GM12874 (cell line): ENCODE data around the gene ZNF101.

Experiments
- CTCF ChIP-seq: IDR thresholded peaks from 2 replicates; pipeline ENCODE4 v1.5.1; 2011; ENCODE audit warnings: low read depth, mild to moderate bottlenecking, control low read depth, low read length, moderate library complexity; ENCODE audit not compliant: insufficient read depth

Gene ZNF101

DNA sequence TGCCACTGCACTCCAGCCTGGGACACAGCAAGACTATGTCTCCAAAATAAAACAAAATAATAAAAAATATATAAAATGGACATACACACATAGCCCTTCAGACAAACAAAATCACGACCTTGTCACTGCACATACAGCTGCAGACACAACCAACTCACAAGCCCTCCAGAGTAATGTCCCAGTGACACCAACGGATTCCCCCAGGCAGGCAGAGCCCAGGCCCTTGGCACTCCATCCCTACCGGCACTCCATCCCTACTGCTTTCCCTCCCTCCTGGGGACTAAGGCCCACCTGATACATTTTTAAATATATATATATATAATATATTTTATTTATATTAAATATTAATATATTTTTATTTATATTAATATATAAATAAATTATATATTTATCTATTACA is 18.5 kb downstream of the ZNF101 start:
- no peak for TF ChIP-seq CTCF

DNA sequence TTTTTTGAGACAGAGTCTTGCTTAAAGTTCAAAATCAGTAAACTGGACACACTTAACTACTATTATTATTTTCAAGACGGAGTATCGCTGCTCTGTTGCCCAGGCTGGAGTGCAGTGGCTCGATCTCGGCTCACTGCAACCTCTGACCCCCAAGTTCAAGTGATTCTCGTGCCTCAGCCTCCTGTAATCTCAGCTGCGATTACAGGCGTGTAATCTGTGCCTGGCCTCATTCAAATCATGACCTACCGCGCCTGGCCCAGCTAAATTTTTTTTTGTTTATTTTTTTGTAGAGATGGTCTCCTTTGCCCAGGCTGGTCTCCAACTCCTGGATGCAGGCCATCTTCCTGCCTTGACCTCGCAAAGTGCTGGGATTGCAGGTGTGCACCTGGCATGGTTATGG is 23.0 kb downstream of the ZNF101 start:
- no peak for TF ChIP-seq CTCF

GRCh38 chr19:19696386-19696785 is 27.7 kb downstream of the ZNF101 start:
- TF ChIP-seq CTCF: no peak

DNA sequence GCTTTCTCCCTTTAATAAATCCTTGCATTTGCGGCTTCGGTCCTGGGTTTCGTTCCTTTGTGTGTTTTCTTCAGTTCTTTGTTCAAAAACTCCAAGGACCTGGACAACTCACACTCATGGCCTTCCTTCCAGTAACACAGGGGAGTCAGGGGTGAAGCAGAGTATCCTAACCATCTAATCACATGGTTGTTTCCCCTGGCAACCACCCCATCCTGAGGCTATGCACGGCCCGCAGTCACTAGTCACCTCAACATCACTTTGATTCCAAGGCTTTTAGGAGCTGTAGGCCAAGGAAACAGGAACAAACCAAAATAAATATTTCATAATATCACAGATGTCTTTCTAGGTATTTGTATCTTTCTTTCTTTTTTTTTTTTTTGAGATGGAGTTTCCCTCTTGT is 28.9 kb downstream of the ZNF101 start:
- TF ChIP-seq CTCF: no peak

DNA sequence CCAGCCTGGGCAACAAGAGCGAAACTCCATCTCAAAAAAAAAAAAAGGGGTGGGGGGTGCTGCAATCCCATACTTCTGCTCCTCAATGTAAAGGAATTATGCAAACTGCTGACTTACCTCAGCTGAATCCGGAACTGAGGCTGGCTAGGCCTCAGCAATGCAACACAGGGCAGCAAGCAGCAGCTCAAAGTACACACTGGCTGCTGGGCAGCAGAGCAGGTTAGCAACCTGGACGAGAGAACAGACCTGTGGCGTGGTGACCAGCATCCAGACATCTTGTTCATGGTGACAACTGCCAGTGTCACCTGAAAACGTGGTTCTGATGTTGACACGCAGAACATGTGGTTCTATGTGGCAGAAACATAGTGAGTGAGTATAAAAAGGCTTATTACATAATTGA is 36.2 kb downstream of the ZNF101 start:
- TF ChIP-seq CTCF: no peak

- no peak for TF ChIP-seq CTCF
Measured at GRCh38 chr19:19710506-19710905, 41.9 kb downstream of the ZNF101 start.

GRCh38 chr19:19711306-19711933 is 42.8 kb downstream of the ZNF101 start:
- TF ChIP-seq CTCF: no peak
